ENCODE data around the gene WFIKKN1. TPM values are rescaled to one million over a fixed set of nuclear protein-coding genes. Genes with fewer than 3 reads are reported as not detected.

WFIKKN1 gene
- total and polyA plus RNA-seq, 12 donors, result 0.11 to 0.95 (median 0.32) TPM

GRCh38 chr16:598823-599739 lies 31.7 kb upstream of the WFIKKN1 start:
- Histone ChIP-seq H3K36me3 (peaks cover 0 to 24% (median 3%) of the 10 kb centered on the region in 9 donors), H3K4me3 (no peak overlapping the region), H3K27ac (no peak overlapping the region), H3K4me1 (peaks cover 0 to 10% (median 0%) of the 10 kb centered on the region in 9 donors), H3K27me3 (no peaks in the 10 kb centered on the region), H3K9me3 (no peaks in the 10 kb centered on the region)
- DNase-seq (no peak), ATAC-seq (peak in 1 of 8 donors; percentile 11)
- no peak for TF ChIP-seq CTCF (IDR thresholded peaks at IDR 0.05)
- intact Hi-C loops (cut with DNase I), result no loop called here
- 96% methylated on average over 43 of the region's 43 CpGs for WGBS, 2 donors

GRCh38 chr16:600781-601180 lies 30.0 kb upstream of the WFIKKN1 start:
- Histone ChIP-seq H3K9me3 (peaks cover 0 to 6% (median 0%) of the 10 kb centered on the region in 11 donors), H3K36me3 (peaks cover 0 to 21% (median 3%) of the 10 kb centered on the region in 9 donors), H3K4me3 (no peak overlapping the region), H3K27me3 (no peaks in the 10 kb centered on the region), H3K4me1 (peaks cover 0 to 6% (median 0%) of the 10 kb centered on the region in 9 donors), H3K27ac (no peak overlapping the region)
- TF ChIP-seq CTCF (IDR thresholded peaks at IDR 0.05), result peak in 2 of 9 donors; percentile 13 to 15
- ATAC-seq, result no peak
- intact Hi-C loops (cut with DNase I), result no loop called here
- no peak for DNase-seq
- WGBS, 2 donors, result 53 to 57% methylated on average over 7 of the region's 7 CpGs

- WGBS, 2 donors, result 86 to 88% methylated on average over 5 of the region's 5 CpGs
- no peak for ATAC-seq
- no peak for TF ChIP-seq CTCF (IDR thresholded peaks at IDR 0.05)
- Histone ChIP-seq H3K9me3 (peaks cover 0 to 6% (median 0%) of the 10 kb centered on the region in 11 donors), H3K4me3 (no peak overlapping the region), H3K4me1 (no peaks in the 10 kb centered on the region), H3K27me3 (no peaks in the 10 kb centered on the region), H3K36me3 (peaks cover 0 to 13% (median 3%) of the 10 kb centered on the region in 9 donors), H3K27ac (no peak overlapping the region)
- no peak for DNase-seq
- intact Hi-C loops (cut with DNase I), result no loop called here
Measured at GRCh38 chr16:603933-604332, 26.9 kb upstream of the WFIKKN1 start.

- peaks cover 0 to 6% (median 0%) of the 10 kb centered on the region in 9 donors for H3K4me1 ChIP-seq
- DNase-seq, result no peak
- no peak overlapping the region for H3K27ac ChIP-seq
- no peak for TF ChIP-seq CTCF (IDR thresholded peaks at IDR 0.05)
- peaks cover 0 to 6% (median 0%) of the 10 kb centered on the region in 11 donors for H3K9me3 ChIP-seq
- no peak for ATAC-seq
- WGBS, 2 donors, result 94% methylated on average over 22 of the region's 22 CpGs
- H3K27me3 ChIP-seq, result no peaks in the 10 kb centered on the region
- no peak overlapping the region for H3K4me3 ChIP-seq
- H3K36me3 ChIP-seq, result no peaks in the 10 kb centered on the region
- intact Hi-C loops (cut with DNase I), result no loop called here
Measured at GRCh38 chr16:606656-607307, 24.0 kb upstream of the WFIKKN1 start.
